Stimulated activated effector memory CD8-positive, alpha-beta T cell treated with anti-CD3 and anti-CD28 coated beads, Interleukin-12 subunit alpha, Interleukin-12 subunit beta, amount 100 ng/mL, for 72 hours (primary cell): ENCODE results near the gene EPM2AIP1.

ENCODE experiments used
- ATAC-seq: fragments of 150-1000 bp; cut with Tn5 transposase; 2 replicates; pipeline ENCODE4 v1.10.0; 2021
- DNase-seq, 2 donors: peaks; one replicate each; pipeline ENCODE4 v3.0.0; 2021 to 2022; ENCODE audit warnings: low spot score in 2 of 2
- H3K27ac Mint-ChIP-seq: one replicate; pipeline ENCODE4 v1.8.0; 2022; ENCODE audit warnings: mild to moderate bottlenecking, mixed read lengths
- H3K36me3 Mint-ChIP-seq: one replicate; pipeline ENCODE4 v1.8.0; 2022; ENCODE audit warnings: mild to moderate bottlenecking, mixed read lengths
- H3K4me1 Mint-ChIP-seq: one replicate; pipeline ENCODE4 v1.8.0; 2022; ENCODE audit warnings: mixed read lengths
- H3K4me3 Mint-ChIP-seq: one replicate; pipeline ENCODE4 v1.8.0; 2022; ENCODE audit warnings: mild to moderate bottlenecking, mixed read lengths
- H3K9me3 Mint-ChIP-seq: one replicate; pipeline ENCODE4 v1.8.0; 2022; ENCODE audit warnings: mixed read lengths

Gene EPM2AIP1

GRCh38 chr3:37024820-37025405, 32.0 kb upstream of the EPM2AIP1 start:
- DNase-seq (no peak), ATAC-seq (no peak)
- no peaks in the 10 kb centered on the region for H3K4me1 Mint-ChIP-seq
- H3K4me3 Mint-ChIP-seq = no peak overlapping the region
- H3K36me3 Mint-ChIP-seq = peaks cover 82% of the 10 kb centered on the region
- no peak overlapping the region for H3K27ac Mint-ChIP-seq
- H3K9me3 Mint-ChIP-seq = no peaks in the 10 kb centered on the region

GRCh38 chr3:37024092-37024491, 31.2 kb upstream of the EPM2AIP1 start:
- Mint-ChIP-seq H3K36me3 (peaks cover 74% of the 10 kb centered on the region), H3K4me1 (no peaks in the 10 kb centered on the region), H3K4me3 (no peak overlapping the region), H3K9me3 (no peaks in the 10 kb centered on the region), H3K27ac (no peak overlapping the region)
- ATAC-seq (no peak), DNase-seq (no peak)

- Mint-ChIP-seq H3K4me1 (no peaks in the 10 kb centered on the region), H3K36me3 (peaks cover 13% of the 10 kb centered on the region), H3K9me3 (no peaks in the 10 kb centered on the region), H3K27ac (no peak overlapping the region), H3K4me3 (no peak overlapping the region)
- no peak for ATAC-seq
- no peak for DNase-seq
These were observed 24.8 kb upstream of the EPM2AIP1 start for GRCh38 chr3:37017683-37018082.

GRCh38 chr3:37016903-37017302, 24.0 kb upstream of the EPM2AIP1 start:
- H3K4me1 Mint-ChIP-seq = no peaks in the 10 kb centered on the region
- peaks cover 5% of the 10 kb centered on the region for H3K36me3 Mint-ChIP-seq
- DNase-seq (no peak), ATAC-seq (no peak)
- H3K4me3 Mint-ChIP-seq = no peak overlapping the region
- H3K9me3 Mint-ChIP-seq = no peaks in the 10 kb centered on the region
- no peak overlapping the region for H3K27ac Mint-ChIP-seq

- H3K27ac Mint-ChIP-seq = peak overlapping the region; percentile 56
- ATAC-seq (no peak), DNase-seq (no peak)
- H3K4me3 Mint-ChIP-seq = no peak overlapping the region
- no peaks in the 10 kb centered on the region for H3K36me3 Mint-ChIP-seq
- peaks cover 4% of the 10 kb centered on the region for H3K4me1 Mint-ChIP-seq
- H3K9me3 Mint-ChIP-seq = no peaks in the 10 kb centered on the region
These were observed 22.7 kb upstream of the EPM2AIP1 start for GRCh38 chr3:37015642-37016041.

GRCh38 chr3:37014620-37015019, 21.7 kb upstream of the EPM2AIP1 start:
- H3K4me1 Mint-ChIP-seq = peaks cover 4% of the 10 kb centered on the region
- no peaks in the 10 kb centered on the region for H3K9me3 Mint-ChIP-seq
- no peak for DNase-seq
- no peaks in the 10 kb centered on the region for H3K36me3 Mint-ChIP-seq
- no peak overlapping the region for H3K4me3 Mint-ChIP-seq
- H3K27ac Mint-ChIP-seq = no peak overlapping the region
- ATAC-seq = no peak

- ATAC-seq = peak; percentile 93
- peak; percentile 94 to 99 for DNase-seq
- H3K27ac Mint-ChIP-seq = no peak within 1 kb of the TSS
- H3K9me3 Mint-ChIP-seq = no peaks in the 10 kb centered on the region
- peaks cover 27% of the 10 kb centered on the region for H3K4me1 Mint-ChIP-seq
- H3K4me3 Mint-ChIP-seq = no peak within 1 kb of the TSS
- H3K36me3 Mint-ChIP-seq = no peaks in the 10 kb centered on the region
These were observed 674 bp upstream of the EPM2AIP1 start, which contains the start of gene MLH1 for GRCh38 chr3:36993326-36994283. Gene MLH1, plus strand, starts transcription at chr3:36993518. Its CDS starts 30 bp downstream, at chr3:36993548.

GRCh38 chr3:36991923-36992805, 767 bp downstream of the EPM2AIP1 start:
- ATAC-seq (no peak), DNase-seq (no peak)
- Mint-ChIP-seq H3K9me3 (peaks cover 3% of the 10 kb centered on the region), H3K27ac (no peak overlapping the region), H3K4me3 (no peak overlapping the region), H3K36me3 (no peaks in the 10 kb centered on the region), H3K4me1 (peaks cover 28% of the 10 kb centered on the region)

- DNase-seq (peak; percentile 11 to 74), ATAC-seq (no peak)
- no peaks in the 10 kb centered on the region for H3K36me3 Mint-ChIP-seq
- H3K4me3 Mint-ChIP-seq = no peak overlapping the region
- H3K4me1 Mint-ChIP-seq = peaks cover 23% of the 10 kb centered on the region
- H3K27ac Mint-ChIP-seq = no peak overlapping the region
- peaks cover 3% of the 10 kb centered on the region for H3K9me3 Mint-ChIP-seq
These were observed 1.8 kb downstream of the EPM2AIP1 start for GRCh38 chr3:36991147-36991546.

- Mint-ChIP-seq H3K36me3 (no peaks in the 10 kb centered on the region), H3K27ac (no peak overlapping the region), H3K9me3 (peaks cover 3% of the 10 kb centered on the region), H3K4me1 (peaks cover 29% of the 10 kb centered on the region), H3K4me3 (no peak overlapping the region)
- ATAC-seq = no peak
- no peak for DNase-seq
These were observed 3.4 kb downstream of the EPM2AIP1 start for GRCh38 chr3:36989568-36989967.

- peaks cover 3% of the 10 kb centered on the region for H3K9me3 Mint-ChIP-seq
- H3K4me3 Mint-ChIP-seq = no peak overlapping the region
- no peaks in the 10 kb centered on the region for H3K36me3 Mint-ChIP-seq
- peak overlapping the region; percentile 32 for H3K27ac Mint-ChIP-seq
- ATAC-seq (no peak), DNase-seq (no peak)
- peaks cover 29% of the 10 kb centered on the region for H3K4me1 Mint-ChIP-seq
These were observed 3.9 kb downstream of the EPM2AIP1 start for GRCh38 chr3:36989005-36989404.

GRCh38 chr3:36988356-36988755, 4.6 kb downstream of the EPM2AIP1 start:
- Mint-ChIP-seq H3K4me3 (no peak overlapping the region), H3K4me1 (peaks cover 29% of the 10 kb centered on the region), H3K36me3 (no peaks in the 10 kb centered on the region), H3K9me3 (peaks cover 3% of the 10 kb centered on the region), H3K27ac (no peak overlapping the region)
- DNase-seq (no peak), ATAC-seq (no peak)

- Mint-ChIP-seq H3K27ac (no peak overlapping the region), H3K4me1 (peaks cover 4% of the 10 kb centered on the region), H3K4me3 (no peak overlapping the region), H3K36me3 (no peaks in the 10 kb centered on the region), H3K9me3 (peaks cover 7% of the 10 kb centered on the region)
- ATAC-seq = no peak
- DNase-seq = no peak
These were observed 11.9 kb downstream of the EPM2AIP1 start for GRCh38 chr3:36981006-36981405.

GRCh38 chr3:36973139-36973538, 19.8 kb downstream of the EPM2AIP1 start:
- H3K9me3 Mint-ChIP-seq = no peaks in the 10 kb centered on the region
- H3K4me3 Mint-ChIP-seq = no peak overlapping the region
- no peak overlapping the region for H3K27ac Mint-ChIP-seq
- ATAC-seq = no peak
- H3K36me3 Mint-ChIP-seq = no peaks in the 10 kb centered on the region
- peaks cover 28% of the 10 kb centered on the region for H3K4me1 Mint-ChIP-seq
- no peak for DNase-seq

GRCh38 chr3:36972163-36972562, 20.8 kb downstream of the EPM2AIP1 start:
- ATAC-seq = no peak
- no peaks in the 10 kb centered on the region for H3K36me3 Mint-ChIP-seq

More at GRCh38 chr3:36972163-36972562, 20.8 kb downstream of the EPM2AIP1 start:
- H3K4me3 Mint-ChIP-seq = no peak overlapping the region
- no peak for DNase-seq
- no peaks in the 10 kb centered on the region for H3K9me3 Mint-ChIP-seq
- H3K27ac Mint-ChIP-seq = no peak overlapping the region
- H3K4me1 Mint-ChIP-seq = peaks cover 28% of the 10 kb centered on the region
